GM19193 (cell line): ENCODE results near the gene CLMP.

Experiments
- POLR2A ChIP-seq: IDR thresholded peaks from 4 replicates; pipeline ENCODE4 v1.6.1; 2011; ENCODE audit not compliant: insufficient read depth, insufficient read length; ENCODE audit errors: extremely low read depth

Gene CLMP

DNA sequence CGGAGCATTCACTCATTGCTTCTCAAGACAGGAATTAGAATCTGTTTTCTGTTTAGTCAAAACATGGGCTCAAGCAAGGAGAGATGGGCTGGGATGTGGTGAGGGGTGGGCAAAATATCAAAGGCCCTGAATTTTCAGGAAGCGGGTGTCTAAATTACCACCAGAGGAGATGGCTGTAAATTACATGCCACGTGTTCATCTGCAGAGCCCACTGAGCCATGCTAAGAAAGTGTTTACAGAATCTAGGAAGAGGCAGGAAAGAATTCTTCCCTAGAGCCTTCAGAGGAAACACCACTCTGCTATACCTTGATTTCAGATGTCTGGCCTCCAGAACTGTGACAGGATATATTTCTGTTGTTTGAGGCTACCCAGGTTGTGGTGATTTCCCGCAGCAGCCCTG lies 46.1 kb downstream of the CLMP start:
- TF ChIP-seq POLR2A = no peak

DNA sequence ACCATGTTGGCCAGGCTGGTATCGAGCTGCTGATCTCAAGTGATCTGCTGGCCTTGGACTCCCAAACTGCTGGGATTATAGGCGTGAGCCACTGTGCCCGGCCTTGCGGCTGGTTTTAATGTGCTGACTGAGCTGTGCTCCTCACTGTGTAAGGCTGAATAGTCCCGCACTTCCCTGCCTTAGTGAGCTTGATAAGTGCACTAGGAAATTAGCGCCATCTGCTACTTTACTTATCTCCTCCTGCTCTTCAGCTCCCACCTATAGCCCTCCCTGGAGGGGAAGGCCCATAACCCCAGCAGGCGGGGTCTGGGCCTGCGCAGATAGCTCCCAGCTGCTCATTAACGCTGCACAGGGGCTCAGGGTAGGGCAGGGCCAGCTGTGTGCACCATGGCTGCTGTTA lies 49.4 kb downstream of the CLMP start:
- no peak for TF ChIP-seq POLR2A

DNA sequence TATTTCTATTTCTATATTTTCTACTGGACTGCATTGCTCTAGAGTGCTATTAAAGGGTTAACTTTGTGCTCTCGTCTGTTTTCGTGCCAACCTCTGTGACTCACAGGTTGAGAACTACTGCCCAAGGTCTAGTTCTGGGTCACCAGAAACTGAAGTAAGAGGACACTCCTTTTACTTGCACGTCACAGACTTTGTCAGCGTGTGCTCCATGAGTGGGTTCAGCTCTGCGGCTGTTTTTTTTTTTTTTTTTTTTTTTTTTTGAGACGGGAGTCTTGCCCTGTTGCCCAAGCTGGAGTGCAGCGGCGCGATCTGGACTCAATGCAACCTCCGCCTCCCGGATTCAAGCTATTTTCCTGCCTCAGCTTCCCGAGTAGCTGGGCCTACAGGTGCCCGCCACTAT lies 49.8 kb downstream of the CLMP start:
- no peak for TF ChIP-seq POLR2A

DNA sequence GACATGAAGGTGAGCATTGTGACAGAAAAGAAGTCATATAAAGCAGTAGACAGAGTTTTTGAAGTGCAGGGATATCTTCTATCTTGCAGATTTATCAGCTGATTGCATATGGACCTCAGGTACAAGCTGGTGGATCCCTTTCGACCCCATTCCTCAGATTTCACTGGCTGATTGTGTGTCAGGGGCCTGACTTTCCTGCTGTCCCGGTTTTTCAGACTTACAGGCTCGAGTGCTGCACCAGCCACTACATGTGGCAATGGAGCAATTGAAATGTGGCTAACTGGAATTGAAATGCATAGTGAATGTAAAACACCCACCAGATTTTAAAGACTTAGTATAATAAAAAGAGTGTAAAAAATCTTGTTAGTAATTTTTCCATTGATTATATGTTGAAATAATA lies 50.3 kb downstream of the CLMP start:
- TF ChIP-seq POLR2A = no peak

DNA sequence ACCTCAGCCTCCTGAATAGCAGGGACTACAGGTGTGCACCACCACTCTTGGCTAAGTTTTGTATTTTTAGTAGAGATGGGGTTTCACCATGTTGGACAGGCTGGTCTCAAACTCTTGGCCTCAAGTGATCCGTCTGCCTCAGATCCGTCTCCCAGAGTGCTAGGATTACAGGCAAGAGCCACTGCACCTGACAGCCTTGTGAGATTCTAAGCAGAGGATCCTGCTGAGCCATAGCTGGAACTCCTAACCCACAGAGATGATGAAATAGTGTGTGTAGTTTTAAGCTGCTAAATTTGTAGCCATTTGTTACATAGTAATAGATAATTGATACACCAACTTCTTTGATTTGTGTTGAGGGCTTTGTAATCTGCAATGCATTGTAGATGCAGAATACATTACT lies 51.1 kb downstream of the CLMP start:
- TF ChIP-seq POLR2A = no peak

DNA sequence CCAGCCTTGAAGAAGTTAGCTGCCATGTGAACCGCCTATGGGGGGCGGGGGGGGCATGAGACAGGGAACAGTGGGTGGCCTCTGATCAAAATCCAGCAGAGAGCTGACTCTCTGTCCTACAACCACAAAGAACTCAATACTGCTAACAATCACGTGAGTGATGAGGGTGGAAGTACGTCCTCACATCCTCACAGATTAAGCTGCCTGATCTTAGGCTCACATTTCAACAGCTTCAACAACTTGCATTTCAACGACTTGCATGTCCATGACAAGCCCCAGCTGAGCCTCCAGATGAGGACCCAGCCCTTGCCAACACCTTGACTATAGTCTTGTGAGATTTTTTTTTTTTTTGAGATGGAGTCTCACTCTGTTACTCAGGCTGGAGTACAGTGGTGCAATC lies 51.6 kb downstream of the CLMP start:
- no peak for TF ChIP-seq POLR2A

DNA sequence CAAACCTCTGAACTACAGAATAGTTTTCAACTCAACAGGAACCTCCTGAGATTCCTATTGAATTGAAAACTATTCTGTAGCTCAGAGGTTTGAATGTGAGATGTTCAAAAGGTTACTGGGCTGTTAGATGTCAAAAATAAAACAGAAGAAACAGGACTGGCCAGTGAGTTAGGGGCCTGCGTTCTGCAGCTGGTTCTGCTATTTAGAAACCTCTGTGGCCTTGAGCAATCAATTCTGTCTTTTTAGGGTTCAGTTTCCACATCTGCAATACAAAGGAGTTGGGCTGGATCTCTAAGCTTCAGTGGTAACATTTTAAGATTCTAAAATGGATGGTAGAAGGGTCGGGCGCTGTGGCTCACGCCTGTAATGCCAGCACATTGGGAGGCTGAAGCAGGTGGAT lies 55.8 kb downstream of the CLMP start:
- no peak for TF ChIP-seq POLR2A

DNA sequence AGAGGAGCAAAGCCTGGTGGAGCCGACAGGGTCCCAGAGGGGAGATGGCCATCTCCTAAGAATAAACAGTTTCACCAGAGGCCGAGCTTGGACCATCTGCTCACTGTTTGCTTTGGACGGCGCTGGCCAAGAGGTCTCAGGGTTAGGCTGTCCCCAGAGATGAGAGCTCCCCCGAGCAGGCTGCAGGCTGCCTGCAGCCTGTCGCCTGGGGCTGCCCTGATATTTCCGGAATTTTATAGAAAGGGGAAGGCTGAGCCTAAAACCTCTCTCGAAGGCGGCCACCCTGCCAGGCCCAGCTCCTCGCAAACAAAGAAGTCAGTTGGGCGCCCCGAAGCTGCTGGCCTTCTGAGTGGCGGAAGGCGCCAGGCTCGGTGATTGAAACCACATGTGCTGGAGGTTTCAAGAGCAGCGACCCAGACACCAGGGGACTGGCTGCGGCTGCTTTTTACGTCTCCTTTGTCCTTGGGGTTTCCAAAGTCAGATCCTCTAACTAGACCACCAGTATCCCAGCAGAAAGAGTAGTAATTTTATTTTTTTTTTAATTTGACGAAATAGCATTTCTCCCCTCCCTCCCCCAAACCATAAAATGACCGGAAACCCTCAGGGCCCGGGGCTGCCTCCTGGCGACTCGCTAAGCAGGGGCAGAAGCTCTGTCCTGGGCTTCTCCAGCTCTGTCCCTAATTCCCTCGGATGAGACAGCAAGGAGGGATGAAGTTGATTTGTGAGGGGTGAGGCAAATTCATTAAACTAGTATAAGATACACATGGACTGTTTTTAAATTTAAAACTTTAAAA lies 57.4 kb downstream of the CLMP start:
- TF ChIP-seq POLR2A = no peak

DNA sequence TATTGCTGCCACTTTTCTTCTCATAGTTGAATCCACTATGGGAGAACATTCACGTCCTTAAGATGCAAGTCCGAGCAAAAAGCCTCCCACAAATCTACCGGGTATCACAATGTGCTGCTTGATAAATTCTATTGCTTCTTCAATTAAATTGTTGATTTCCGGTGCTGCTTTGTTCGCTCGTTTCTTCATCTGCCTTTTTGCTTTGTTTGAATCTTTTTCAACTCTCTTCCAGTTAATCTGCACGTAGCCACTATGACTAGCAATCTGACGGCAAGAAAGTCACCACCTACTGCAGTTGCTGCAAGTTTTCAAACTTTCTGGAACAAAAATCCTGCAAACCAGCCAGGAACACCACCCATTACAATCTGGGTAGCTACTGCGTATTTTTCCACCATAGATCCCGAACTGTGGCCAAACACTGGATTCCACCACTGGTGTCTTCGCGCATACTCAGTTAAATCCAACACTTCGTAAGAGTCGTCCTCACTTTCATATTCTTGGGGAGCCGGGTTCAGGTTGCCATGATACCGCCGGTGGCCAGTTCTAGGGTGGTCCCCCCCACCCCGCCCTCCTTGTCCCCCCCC lies 59.1 kb downstream of the CLMP start:
- no peak for TF ChIP-seq POLR2A

DNA sequence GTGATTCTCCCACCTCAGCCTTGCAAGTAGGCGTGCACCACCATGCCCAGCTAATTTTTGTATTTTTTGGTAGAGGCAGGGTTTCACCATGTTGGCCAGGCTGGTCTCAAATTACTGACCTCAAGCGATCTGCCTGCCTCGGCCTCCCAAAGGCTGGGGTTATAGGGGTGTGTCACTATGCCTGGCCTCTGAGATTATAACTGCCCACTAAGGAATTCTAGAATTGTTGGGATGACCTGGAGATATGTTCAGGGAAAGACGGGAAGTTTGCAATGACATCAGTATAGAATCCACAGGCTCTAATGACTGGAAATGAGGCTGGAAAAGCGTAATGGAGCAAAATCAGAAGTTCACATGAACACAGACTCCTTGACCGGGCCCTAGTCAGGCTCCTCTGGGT lies 62.2 kb downstream of the CLMP start:
- TF ChIP-seq POLR2A = no peak

DNA sequence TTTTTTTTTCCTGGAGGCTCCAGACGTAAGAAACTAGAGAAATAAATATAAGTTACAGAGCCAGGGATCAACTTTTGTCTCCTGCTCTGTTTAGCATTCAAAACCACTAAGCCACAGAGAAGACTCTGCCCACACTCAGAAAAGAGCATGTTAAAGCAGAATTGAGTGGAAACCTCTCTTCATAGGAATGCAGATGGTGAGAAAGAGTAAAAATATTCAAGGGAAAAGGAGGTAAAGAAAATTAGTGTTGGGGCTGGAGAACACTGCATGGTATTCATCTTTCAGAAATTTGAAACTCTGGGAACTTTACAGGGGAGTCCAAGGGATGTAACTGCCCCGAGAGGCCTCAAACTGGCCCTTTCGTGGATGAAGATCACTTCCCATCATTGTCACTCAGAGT lies 65.1 kb downstream of the CLMP start:
- TF ChIP-seq POLR2A = no peak

DNA sequence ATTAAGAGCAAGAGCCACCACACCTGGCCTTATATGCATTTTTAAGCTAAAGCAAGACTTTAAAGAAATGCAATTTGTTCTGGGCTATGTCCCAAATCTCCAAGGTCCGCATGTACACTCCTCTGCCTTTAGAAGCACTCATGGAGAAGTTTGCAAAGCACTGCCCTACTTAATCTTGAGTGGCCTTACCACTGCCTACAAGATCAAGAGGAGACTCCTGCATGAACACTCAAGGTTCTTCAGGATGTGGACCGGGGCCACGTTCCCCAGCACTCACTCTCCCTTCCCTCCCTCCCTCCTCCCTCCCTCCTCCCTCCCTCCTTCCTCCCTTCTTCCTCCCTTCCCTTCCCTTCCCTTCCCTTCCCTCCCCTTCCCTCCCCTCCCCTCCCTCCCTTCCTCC lies 69.9 kb downstream of the CLMP start:
- TF ChIP-seq POLR2A = no peak

DNA sequence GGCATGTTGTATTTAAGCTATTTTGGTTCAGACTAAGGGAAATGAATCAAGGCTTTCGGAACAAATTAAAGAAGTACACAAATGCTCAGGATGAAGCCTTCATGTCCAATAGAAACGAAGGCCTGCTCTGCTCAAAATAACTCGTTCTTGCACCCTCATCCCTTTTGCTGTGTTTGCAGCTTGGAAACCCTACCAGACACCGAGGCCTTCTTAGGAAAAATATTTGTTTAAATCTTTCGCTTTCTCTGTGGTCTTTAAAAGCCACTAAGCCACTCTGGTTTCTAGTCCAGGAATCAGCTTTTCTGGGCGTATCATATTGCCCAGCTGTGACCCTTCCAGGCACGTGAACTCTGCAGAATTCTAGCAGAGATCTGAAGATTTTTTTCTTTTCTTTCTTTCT lies 72.2 kb downstream of the CLMP start:
- no peak for TF ChIP-seq POLR2A

DNA sequence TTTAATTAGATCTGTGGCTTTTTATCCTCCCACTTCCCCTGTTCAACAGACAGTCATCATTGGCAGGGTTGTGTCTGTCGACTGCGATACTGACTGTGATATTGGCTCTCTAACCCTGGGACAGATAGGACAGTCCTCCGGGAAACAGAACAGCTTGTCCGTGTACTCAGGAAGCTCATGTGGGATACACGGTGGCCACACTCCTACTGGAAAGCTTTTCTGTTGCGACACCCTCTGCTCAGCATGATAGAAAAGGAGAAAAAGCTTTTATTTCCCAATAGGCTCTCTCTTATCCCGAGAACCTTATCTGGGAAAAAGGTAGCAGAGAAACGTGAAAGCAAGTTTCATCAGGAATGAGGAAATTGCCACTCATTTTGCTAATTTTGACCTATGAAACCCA lies 72.7 kb downstream of the CLMP start:
- no peak for TF ChIP-seq POLR2A

DNA sequence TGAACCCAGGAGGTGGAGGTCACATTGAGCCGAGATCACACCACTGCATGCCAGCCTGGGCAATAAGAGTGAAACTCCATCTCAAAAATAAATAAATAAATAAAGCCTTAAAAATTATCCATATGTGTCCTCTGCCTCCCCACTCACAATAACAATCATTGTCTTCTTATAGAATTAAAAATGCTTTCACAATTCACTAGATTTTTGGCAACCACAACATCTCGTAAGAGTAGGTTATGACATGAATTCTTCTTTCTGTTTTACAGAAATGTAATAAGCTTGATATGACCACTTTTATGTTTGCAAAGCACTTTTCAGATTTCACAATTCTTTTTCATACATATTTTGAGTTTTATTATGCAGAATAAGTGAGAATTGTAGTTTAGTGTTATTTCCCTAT lies 78.6 kb downstream of the CLMP start:
- no peak for TF ChIP-seq POLR2A

DNA sequence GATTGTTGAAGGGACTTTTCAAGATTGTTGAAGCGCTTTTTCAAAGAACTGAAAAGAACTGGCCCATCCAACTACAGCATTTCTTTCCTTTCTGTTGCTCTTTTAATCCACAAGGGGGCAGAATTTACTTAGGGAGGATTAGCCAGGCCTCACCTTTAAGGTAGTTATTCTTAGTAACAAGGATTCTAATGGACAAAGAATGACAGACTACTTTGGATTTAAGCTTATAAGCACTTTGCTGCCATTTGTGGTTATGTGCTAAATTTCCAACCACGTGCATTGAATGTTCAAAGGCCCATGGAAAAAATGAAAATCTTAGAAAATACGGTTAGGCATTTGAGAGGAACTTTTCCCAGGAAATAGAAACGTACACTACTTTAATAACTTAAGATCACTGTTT lies 83.6 kb downstream of the CLMP start:
- TF ChIP-seq POLR2A = no peak

DNA sequence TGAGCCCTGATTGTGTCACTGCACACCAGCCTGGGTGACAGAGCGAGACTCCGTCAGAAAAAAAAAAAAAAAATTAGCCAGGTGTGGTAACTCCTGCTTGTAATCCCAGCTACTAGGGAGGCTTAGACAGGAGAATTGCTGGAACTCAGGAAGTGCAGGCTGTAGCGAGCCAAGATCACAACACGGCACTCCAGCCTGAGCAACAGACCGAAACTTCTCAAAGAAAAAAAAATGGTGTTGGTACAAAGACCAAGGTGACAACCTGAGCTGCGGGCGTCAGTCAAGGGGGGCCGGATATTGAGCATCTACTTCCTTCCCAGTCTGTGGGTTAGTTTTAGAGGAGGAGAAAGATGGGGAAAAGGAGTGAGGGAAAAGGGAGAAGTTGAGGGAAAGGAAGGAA lies 84.7 kb downstream of the CLMP start:
- no peak for TF ChIP-seq POLR2A
